MV-4-11 (cell line): ENCODE data around the gene APP.
"Not testable (repeated sequence)": the region's sequence is repeated elsewhere in the genome, so short reads cannot be mapped to it uniquely, and the experiment has no call there.

Source experiments
- DNase-seq: peaks from one replicate; lab custom pipeline; 2025; lab: John Stamatoyannopoulos, UW

Gene APP

GRCh38 chr21:25938658-25939395 is 231.7 kb downstream of the APP start:
- DNase-seq: no peak

GRCh38 chr21:25936776-25937175 is 233.8 kb downstream of the APP start:
- DNase-seq: no peak

- peak; percentile 38 for DNase-seq
These were observed 235.8 kb downstream of the APP start for GRCh38 chr21:25934771-25935224.

- DNase-seq: no peak
These were observed 236.4 kb downstream of the APP start for GRCh38 chr21:25934130-25934529.

- DNase-seq: no peak
These were observed 238.8 kb downstream of the APP start for GRCh38 chr21:25931765-25932164.

GRCh38 chr21:25929856-25930520 is 240.6 kb downstream of the APP start:
- DNase-seq: no peak

GRCh38 chr21:25927195-25927880 is 243.2 kb downstream of the APP start:
- no peak for DNase-seq

GRCh38 chr21:25925936-25926335 is 244.6 kb downstream of the APP start:
- DNase-seq: no peak

GRCh38 chr21:25925064-25925800 is 245.3 kb downstream of the APP start:
- no peak for DNase-seq

- not testable (repeated sequence) for DNase-seq
These were observed 252.4 kb downstream of the APP start for GRCh38 chr21:25918152-25918551.

GRCh38 chr21:25916226-25916625 is 254.3 kb downstream of the APP start:
- no peak for DNase-seq

GRCh38 chr21:25913479-25913878 is 257.1 kb downstream of the APP start:
- no peak for DNase-seq

GRCh38 chr21:25912402-25912746 is 258.2 kb downstream of the APP start:
- DNase-seq: no peak

GRCh38 chr21:25911730-25912401 is 258.7 kb downstream of the APP start:
- DNase-seq: no peak

- no peak for DNase-seq
These were observed 259.8 kb downstream of the APP start for GRCh38 chr21:25910809-25911208.

GRCh38 chr21:25909341-25909740 is 261.2 kb downstream of the APP start:
- DNase-seq: no peak

- DNase-seq: no peak
These were observed 262.1 kb downstream of the APP start for GRCh38 chr21:25908495-25908894.

GRCh38 chr21:25907573-25908275 is 262.8 kb downstream of the APP start:
- DNase-seq: no peak

GRCh38 chr21:25906587-25906986 is 264.0 kb downstream of the APP start:
- DNase-seq: no peak

GRCh38 chr21:25905126-25905525 is 265.4 kb downstream of the APP start:
- no peak for DNase-seq

- peak; percentile 35 for DNase-seq
These were observed 266.4 kb downstream of the APP start for GRCh38 chr21:25904044-25904695.
